Peyer's patch (tissue), 4 donors: Measurements from ENCODE around the gene ASTL. TPM values are rescaled to one million over a fixed set of nuclear protein-coding genes. Genes with fewer than 3 reads are reported as not detected.

Experiments
- DNase-seq, 3 donors: peaks; one replicate each; pipeline ENCODE4 v3.0.0-alpha.2; 2017 to 2019
- H3K27ac ChIP-seq, 4 donors: fragments of 200-600 bp; sonication (generic); one replicate each; pipeline ENCODE4 v1.5.1; 2016 to 2019
- H3K27me3 ChIP-seq, 2 donors: fragments of 200-600 bp; sonication (generic); one replicate each; pipeline ENCODE4 v1.5.1; 2019
- H3K36me3 ChIP-seq, 3 donors: fragments of 200-600 bp; sonication (generic); one replicate each; pipeline ENCODE4 v1.5.1; 2016 to 2019
- H3K4me1 ChIP-seq, 4 donors: fragments of 200-600 bp; sonication (generic); one replicate each; pipeline ENCODE4 v1.5.1; 2016 to 2019
- H3K4me3 ChIP-seq, 4 donors: fragments of 200-600 bp; sonication (generic); 1 replicate in 3 of 4; 2 replicates in 1 of 4; pipeline ENCODE4 v1.5.1; 2016 to 2019; ENCODE audit warnings: mild to moderate bottlenecking in 1 of 4
- H3K9me3 ChIP-seq, 4 donors: fragments of 200-600 bp; sonication (generic); one replicate each; pipeline ENCODE4 v1.5.1; 2016 to 2019; ENCODE audit warnings: mild to moderate bottlenecking in 1 of 4
- CTCF ChIP-seq, 6 experiments: fragments of 450-650 bp in 4 of 6; fragments of 200-600 bp in 2 of 6; sonication (generic) in 1 of 6; IDR thresholded peaks; one replicate each; pipeline ENCODE4 v1.5.1; 2017 to 2019; ENCODE audit warnings: antibody characterized with exemption in 6 of 6, mild to moderate bottlenecking in 3 of 6, moderate library complexity in 1 of 6
- POLR2A ChIP-seq, 2 donors: fragments of 450-650 bp; IDR thresholded peaks; one replicate each; pipeline ENCODE4 v1.5.1; 2017; ENCODE audit warnings: antibody characterized with exemption in 2 of 2, mild to moderate bottlenecking in 2 of 2, moderate library complexity in 2 of 2
- total RNA-seq, 4 donors: library from RNA; depleted of rRNA; stranded (reverse); fragments of >200 nt; gene quantifications; one replicate each; pipeline ENCODE4 v1.1.0, GENCODE V29; 2016

ASTL gene
- total RNA-seq, 4 donors from 2014 or later = not detected

DNA sequence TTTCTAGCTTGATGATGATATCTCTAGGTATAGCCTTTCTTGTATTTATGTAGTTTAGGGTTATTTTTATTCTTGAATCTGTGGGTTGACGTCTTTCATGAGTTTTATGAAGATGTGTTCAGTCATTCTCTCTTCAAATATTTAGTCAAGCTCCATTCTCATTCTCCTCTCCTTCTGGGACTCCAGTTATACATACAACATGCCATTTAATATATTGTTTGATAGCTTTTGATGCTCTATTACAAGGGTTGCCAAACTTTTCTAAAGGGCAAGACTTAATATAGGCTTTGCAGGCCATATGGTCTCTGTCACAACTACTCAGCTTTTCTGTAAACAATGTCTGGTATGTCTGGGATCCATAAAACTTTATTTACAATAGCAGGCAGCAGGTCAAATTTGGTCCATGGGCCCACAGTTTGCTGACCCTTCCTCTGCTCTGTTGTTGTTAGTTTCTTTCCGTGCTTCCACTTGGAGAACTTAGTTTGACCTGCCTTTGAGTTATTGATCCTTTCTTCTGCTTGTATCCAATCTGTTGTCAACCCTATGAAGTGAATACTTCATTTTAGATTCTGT, 63.0 kb downstream of the ASTL start:
- DNase-seq = no peak
- Histone ChIP-seq H3K27ac (no peak overlapping the region), H3K4me1 (no peaks in the 10 kb centered on the region), H3K36me3 (no peaks in the 10 kb centered on the region), H3K9me3 (no peaks in the 10 kb centered on the region), H3K27me3 (no peaks in the 10 kb centered on the region), H3K4me3 (no peak overlapping the region)
- TF ChIP-seq CTCF (IDR thresholded peaks at IDR 0.05) = no peak

DNA sequence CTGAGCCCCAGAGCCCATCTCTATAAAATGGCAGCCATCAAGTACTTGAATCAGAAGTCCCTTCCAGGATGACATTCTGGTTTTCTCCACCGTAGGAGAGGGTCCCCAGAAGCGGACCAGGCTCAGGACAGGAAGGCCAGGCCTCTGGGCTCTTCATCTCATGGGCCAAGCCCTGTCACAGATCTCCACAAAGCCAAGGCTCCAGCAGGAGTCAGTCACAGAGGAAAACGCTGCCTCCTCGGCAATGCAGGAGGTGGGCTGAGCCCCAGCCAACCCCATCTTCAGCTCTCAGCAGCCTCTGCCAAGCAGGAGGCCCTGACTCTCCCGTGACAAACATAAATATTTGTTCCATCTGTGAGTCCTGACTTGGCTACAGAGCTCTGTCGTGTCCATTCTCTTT, 64.1 kb downstream of the ASTL start:
- TF ChIP-seq CTCF (IDR thresholded peaks at IDR 0.05) (no peak), POLR2A (IDR thresholded peaks at IDR 0.05) (no peak)
- no peaks in the 10 kb centered on the region for H3K36me3 ChIP-seq
- H3K4me1 ChIP-seq = no peaks in the 10 kb centered on the region
- no peaks in the 10 kb centered on the region for H3K27me3 ChIP-seq
- no peak for DNase-seq
- no peaks in the 10 kb centered on the region for H3K9me3 ChIP-seq
- H3K4me3 ChIP-seq = no peak overlapping the region
- no peak overlapping the region for H3K27ac ChIP-seq

- H3K4me1 ChIP-seq = no peaks in the 10 kb centered on the region
- H3K36me3 ChIP-seq = no peaks in the 10 kb centered on the region
- no peak overlapping the region for H3K4me3 ChIP-seq
- H3K27me3 ChIP-seq = no peaks in the 10 kb centered on the region
- H3K9me3 ChIP-seq = no peaks in the 10 kb centered on the region
- H3K27ac ChIP-seq = no peak overlapping the region
- no peak for TF ChIP-seq POLR2A (IDR thresholded peaks at IDR 0.05)
- DNase-seq = no peak
Measured at GRCh38 chr2:96073170-96073775, 65.0 kb downstream of the ASTL start.

Other genes with a start within 250 kb of the ASTL start
- gene ANKRD36C, start 146.7 kb downstream of the ASTL start, total RNA-seq = 100 to 1,000 TPM in 1 of 4 donors, 10 to 100 TPM in 3; 28.2 to 148 (median 45.4) TPM
- gene GPAT2, start 103.6 kb downstream of the ASTL start, total RNA-seq = 1 to 10 TPM in 2 of 4 donors, under 1 TPM in 2; 0.53 to 1.7 (median 1.2) TPM
- under 1 TPM in 3 of 4 donors, not detected in 1; 0.28 to 0.67 (median 0.53) TPM for gene ADRA2B, start 21.9 kb downstream of the ASTL start, total RNA-seq
- 10 to 100 TPM in 1 of 4 donors, 1 to 10 TPM in 3; 2.7 to 28.1 (median 5.6) TPM for gene DUSP2, start 6.9 kb upstream of the ASTL start, total RNA-seq
- 100 to 1,000 TPM in 3 of 4 donors, 10 to 100 TPM in 1; 78.4 to 120 (median 112) TPM for gene STARD7, start 70.3 kb upstream of the ASTL start, total RNA-seq
- gene TMEM127, start 127.5 kb upstream of the ASTL start, total RNA-seq = 10 to 100 TPM; 25.6 to 81.4 (median 67.1) TPM
- 100 to 1,000 TPM; 131 to 189 (median 154) TPM for gene CIAO1, start 127.7 kb upstream of the ASTL start, total RNA-seq
- 100 to 1,000 TPM in 3 of 4 donors, 10 to 100 TPM in 1; 96.7 to 189 (median 119) TPM for gene SNRNP200, start 167.0 kb upstream of the ASTL start, total RNA-seq
- 1 to 10 TPM in 2 of 4 donors, not detected in 2; 1.1 to 1.3 TPM for gene ITPRIPL1, start 186.8 kb upstream of the ASTL start, total RNA-seq
- 10 to 100 TPM in 1 of 4 donors, 1 to 10 TPM in 3; 1.1 to 17.3 (median 2.2) TPM for gene NCAPH, start 197.3 kb upstream of the ASTL start, total RNA-seq